NCI-H748 (cell line): ENCODE measurements around the gene PLCXD3.
A peak's percentile ranks its signal among the peaks of the same experiment; 100 is the strongest.
"Not testable (repeated sequence)": the region's sequence is repeated elsewhere in the genome, so short reads cannot be mapped to it uniquely, and the experiment has no call there.

Experiments used
- DNase-seq: peaks from one replicate; lab custom pipeline; 2025; ENCODE audit not compliant: unreplicated experiment; lab: John Stamatoyannopoulos, UW

The PLCXD3 gene

GRCh38 chr5:41356786-41357185 lies 153.6 kb downstream of the PLCXD3 start:
- DNase-seq: peak; percentile 46

GRCh38 chr5:41349846-41350245 lies 160.6 kb downstream of the PLCXD3 start:
- DNase-seq: no peak

GRCh38 chr5:41347569-41347968 lies 162.8 kb downstream of the PLCXD3 start:
- DNase-seq: no peak

GRCh38 chr5:41346609-41347008 lies 163.8 kb downstream of the PLCXD3 start:
- no peak for DNase-seq

- DNase-seq: no peak
Observed at GRCh38 chr5:41345295-41345694, 165.1 kb downstream of the PLCXD3 start.

- no peak for DNase-seq
Observed at GRCh38 chr5:41339339-41339738, 171.1 kb downstream of the PLCXD3 start.

- no peak for DNase-seq
Observed at GRCh38 chr5:41338136-41338675, 172.2 kb downstream of the PLCXD3 start.

GRCh38 chr5:41337724-41338123 lies 172.7 kb downstream of the PLCXD3 start:
- no peak for DNase-seq

GRCh38 chr5:41337216-41337615 lies 173.2 kb downstream of the PLCXD3 start:
- DNase-seq: no peak

GRCh38 chr5:41336471-41336870 lies 173.9 kb downstream of the PLCXD3 start:
- no peak for DNase-seq

- DNase-seq: no peak
Observed at GRCh38 chr5:41335596-41336181, 174.7 kb downstream of the PLCXD3 start.

GRCh38 chr5:41334758-41335157 lies 175.6 kb downstream of the PLCXD3 start:
- no peak for DNase-seq

- no peak for DNase-seq
Observed at GRCh38 chr5:41334221-41334620, 176.2 kb downstream of the PLCXD3 start.

- no peak for DNase-seq
Observed at GRCh38 chr5:41325074-41325473, 185.3 kb downstream of the PLCXD3 start.

GRCh38 chr5:41322826-41323225 lies 187.6 kb downstream of the PLCXD3 start:
- DNase-seq: not testable (repeated sequence)

- DNase-seq: no peak
Observed at GRCh38 chr5:41312478-41313060, 197.8 kb downstream of the PLCXD3 start.

GRCh38 chr5:41312066-41312465 lies 198.3 kb downstream of the PLCXD3 start:
- no peak for DNase-seq

- no peak for DNase-seq
Observed at GRCh38 chr5:41309275-41309674, 201.1 kb downstream of the PLCXD3 start.

GRCh38 chr5:41306005-41306404 lies 204.4 kb downstream of the PLCXD3 start:
- DNase-seq: no peak

- no peak for DNase-seq
Observed at GRCh38 chr5:41305056-41305455, 205.3 kb downstream of the PLCXD3 start.

- no peak for DNase-seq
Observed at GRCh38 chr5:41296066-41296465, 214.3 kb downstream of the PLCXD3 start.

- no peak for DNase-seq
Observed at GRCh38 chr5:41291323-41291722, 219.1 kb downstream of the PLCXD3 start.

- DNase-seq: no peak
Observed at GRCh38 chr5:41290810-41291209, 219.6 kb downstream of the PLCXD3 start.
